Smooth muscle cell of trachea (primary cell): ENCODE results near the gene ZNF222. TPM values are rescaled to one million over a fixed set of nuclear protein-coding genes. Genes with fewer than 3 reads are reported as not detected.

Experiments
- total RNA-seq: library from RNA; depleted of rRNA; stranded (reverse); fragments of >200 nt; gene quantifications from 2 replicates; pipeline ENCODE4 v1.2.1, GENCODE V29; 2014

The ZNF222 gene
- total RNA-seq = 4.8 and 8.1 TPM in 2 replicates

DNA sequence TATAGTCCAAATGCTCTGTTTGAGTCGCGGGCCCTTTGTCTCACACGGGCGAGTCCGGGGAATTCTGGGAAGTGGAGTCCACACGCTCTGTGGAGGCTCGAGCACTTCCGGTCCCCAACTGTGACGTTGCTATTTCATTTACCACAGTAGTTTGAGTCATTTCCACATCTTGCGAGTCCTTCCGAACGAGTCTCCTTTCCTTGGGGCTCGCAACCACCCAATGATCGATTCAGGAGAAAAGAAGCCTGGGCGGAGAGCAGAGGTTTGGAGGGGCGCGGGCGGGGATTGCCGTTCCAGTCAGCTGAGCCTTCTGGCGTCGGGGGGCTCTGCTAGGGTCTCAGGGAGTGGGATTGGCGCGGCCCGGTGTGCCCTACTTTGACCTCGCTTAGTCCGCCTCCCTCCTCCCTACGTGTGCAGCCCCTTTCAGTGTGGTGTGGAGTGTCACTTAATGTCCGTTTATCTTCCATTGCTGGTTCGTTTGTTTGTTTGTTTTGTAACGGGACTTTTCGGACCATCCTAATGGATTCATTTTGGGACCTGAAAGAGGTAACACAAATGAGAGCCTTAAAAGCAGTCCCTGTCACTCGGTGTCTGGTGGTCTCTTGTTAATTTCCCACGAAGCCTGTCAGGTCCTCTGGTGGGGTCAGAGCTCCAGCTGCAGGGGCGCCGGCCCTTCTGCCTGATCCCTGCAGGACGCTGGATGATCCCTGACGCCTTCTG is at the start of gene ZNF222:
Gene ZNF222 (plus strand): TSS at position 163 of the 720 bp plus-strand sequence. CDS start 58 bp downstream, at position 221.

DNA sequence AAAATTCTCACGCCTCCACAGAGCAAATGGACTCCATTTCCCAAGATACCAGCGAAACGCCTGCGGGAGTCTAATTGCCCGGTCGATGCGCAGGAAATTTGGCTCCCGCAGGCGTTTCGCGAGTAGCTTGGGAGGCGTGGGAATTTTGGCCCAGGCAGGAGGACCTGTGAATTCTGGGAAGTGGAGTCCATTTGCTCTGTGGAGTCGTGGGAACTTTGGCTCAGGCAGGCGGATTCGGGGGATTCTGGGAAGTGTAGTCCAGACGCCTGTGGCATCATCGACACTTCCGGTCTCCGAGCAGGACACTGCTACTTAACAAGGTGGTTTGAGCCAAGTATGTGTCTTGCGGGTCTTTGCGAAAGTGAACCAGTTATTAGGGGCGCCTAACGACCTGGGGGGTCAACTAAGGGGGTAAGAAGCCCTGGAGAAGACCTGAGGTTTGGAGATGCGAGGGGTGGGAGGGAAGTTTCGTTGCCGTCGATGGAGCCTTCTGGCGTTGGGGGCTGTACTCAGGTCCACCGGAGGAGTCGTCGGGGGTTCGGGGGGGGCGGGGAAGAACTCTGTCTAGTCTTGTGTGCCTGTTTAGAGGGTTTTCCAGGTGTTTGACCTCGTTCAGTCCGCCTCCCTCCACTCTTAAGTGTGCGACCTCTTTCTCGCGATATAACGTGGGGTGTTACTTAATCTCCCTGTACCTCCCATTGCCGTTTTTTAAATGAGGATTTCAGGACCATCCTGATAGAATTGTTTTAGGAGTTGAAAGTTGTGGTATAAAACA is 41.1 kb upstream of the ZNF222 start, which contains the start of gene ZNF155:
Gene ZNF155 (plus strand): TSS at position 277 of the 775 bp plus-strand sequence. CDS start 4,356 bp downstream, outside the sequence.

DNA sequence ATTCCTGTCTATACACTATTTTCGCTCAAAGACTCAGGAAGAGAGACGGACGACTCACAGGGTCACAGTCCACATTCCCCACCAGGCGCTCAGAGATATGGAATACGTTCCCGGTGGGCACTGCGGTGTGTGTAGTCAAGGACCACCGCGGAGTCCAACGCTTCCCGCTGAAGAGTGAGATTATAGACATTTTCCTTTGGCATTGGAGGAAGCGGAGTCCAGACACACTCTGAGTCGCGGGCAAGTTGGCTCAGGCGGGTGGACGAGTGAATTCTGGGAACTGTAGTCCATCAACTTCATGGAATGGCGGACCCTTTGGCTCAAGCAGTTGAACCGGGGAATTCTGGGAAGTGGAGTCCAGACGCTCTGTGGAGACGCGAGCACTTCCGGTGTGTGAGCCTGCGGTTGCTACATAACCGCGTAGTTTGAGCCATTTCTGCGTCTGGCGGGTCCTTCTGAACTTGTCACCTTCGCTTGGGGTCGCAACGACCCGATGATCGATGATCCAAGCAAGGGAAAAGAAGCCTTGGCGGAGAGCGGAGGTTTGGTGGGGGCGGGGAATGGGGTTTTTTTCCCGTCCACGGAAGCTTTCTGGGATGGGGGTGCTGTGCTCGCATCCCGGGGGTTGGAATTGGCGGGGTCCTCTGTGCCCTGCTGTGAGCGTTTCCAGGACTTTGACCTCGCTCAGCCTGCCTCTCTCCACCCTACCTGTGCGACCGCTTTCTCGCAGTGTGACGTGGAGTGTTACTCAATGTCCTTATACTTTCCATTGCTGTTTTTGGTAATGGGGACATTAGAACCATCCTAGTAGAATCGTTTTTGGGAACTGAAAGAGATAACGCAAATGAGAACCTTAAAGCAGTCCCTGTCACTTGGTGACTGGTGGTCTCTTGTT is 22.4 kb upstream of the ZNF222 start, which contains the start of gene ZNF230:
Gene ZNF230 (plus strand): TSS at position 392 of the 895 bp plus-strand sequence. CDS start 4,122 bp downstream, outside the sequence.

DNA sequence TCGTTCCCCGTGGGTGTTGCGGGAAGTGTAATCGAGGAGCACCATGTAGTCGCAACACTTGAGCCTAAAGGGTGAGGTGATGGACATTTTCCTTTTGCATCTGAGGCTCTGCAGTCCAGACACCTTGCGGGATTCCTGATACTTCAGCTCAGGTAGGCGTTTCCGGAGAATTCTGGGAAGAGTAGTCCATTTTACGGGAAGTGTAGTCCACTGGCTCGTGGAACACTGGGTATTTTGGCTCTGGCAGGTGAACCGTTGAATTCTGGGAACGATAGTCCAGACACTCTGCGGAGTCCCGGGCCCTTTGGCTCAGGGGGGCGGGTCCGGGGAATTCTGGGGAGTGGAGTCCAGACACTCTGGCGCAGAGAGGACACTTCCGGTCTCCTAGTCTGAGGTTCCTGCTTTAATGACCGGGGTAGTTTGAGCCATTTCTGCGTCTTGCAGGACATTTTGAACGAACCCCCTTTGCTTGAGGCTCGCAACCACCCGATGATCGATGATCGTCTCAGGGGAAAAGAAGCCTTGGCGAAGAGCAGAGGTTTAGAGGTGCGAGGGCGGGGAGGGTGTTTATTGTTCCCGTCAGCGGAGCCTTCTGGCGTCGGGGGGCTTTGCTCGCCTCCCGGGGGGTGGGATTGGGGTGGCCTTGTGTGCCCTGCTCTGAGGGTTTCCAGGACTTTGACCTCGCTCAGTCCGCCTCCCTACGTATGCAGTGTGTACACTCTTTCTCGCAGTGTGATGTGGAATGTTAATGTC is 26.6 kb downstream of the ZNF222 start, which contains the start of gene ZNF223:
Gene ZNF223 (plus strand): TSS at position 387 of the 753 bp plus-strand sequence. CDS start 3,141 bp downstream, outside the sequence.

DNA sequence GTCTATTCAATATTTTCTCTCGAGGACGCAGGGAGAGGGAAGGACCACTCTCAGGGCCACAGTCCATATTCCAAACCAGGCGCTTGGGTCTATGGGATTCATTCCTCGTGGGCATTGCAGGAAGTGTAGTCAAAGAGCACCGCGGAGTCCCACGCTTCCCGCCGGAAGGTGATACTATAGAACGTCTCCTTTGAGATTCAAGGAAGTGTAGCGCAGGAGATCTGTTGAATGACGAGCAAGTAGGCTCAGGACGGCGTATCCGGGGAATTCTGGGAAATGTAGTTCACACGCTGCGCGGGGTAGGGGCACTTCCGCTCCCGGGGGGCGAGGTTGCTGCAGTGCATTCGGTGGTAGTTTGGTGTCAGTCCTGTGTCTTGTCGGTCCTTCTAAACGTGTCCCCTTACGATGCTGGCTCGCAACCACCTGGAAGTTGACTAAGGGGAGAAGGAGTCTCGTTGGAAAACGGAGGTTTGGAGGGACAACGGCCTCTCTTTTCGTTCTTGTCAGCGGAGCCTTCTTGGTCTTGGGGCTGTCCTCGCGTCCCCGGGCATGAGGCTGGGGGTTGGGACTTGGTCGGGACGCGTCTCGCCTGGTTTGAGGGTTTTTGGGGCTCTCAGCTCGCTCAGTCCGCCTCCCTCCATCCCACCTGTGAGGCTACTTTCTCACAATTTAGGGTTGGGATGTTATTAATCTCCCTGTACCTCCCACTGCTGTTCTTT is 46.8 kb downstream of the ZNF222 start, which contains the start of gene ZNF284:
Gene ZNF284 (plus strand): TSS at position 336 of the 719 bp plus-strand sequence. CDS start 4,231 bp downstream, outside the sequence.

Other genes starting within 250 kb of the ZNF222 start
- 1.0 and 2.6 TPM in 2 replicates for gene KCNN4, start 244.4 kb upstream of the ZNF222 start, total RNA-seq
- 1.7 TPM in 1 of 2 replicates, not detected in the other for gene LYPD5, start 222.9 kb upstream of the ZNF222 start, total RNA-seq
- gene ZNF283, start 198.1 kb upstream of the ZNF222 start, total RNA-seq = 12.6 and 16.6 TPM in 2 replicates
- 4.5 and 6.1 TPM in 2 replicates for gene ZNF404, start 141.4 kb upstream of the ZNF222 start, total RNA-seq
- gene ZNF45, start 90.1 kb upstream of the ZNF222 start, total RNA-seq = 18.8 and 22.7 TPM in 2 replicates
- 12.9 and 20.5 TPM in 2 replicates for gene ZNF221, start 74.2 kb upstream of the ZNF222 start, total RNA-seq
- gene ZNF155, start 41.2 kb upstream of the ZNF222 start, total RNA-seq = 8.6 and 10.9 TPM in 2 replicates
- 3.8 and 4.8 TPM in 2 replicates for gene ZNF230, start 22.4 kb upstream of the ZNF222 start, total RNA-seq
- gene ZNF223, start 26.7 kb downstream of the ZNF222 start, total RNA-seq = 6.3 and 9.3 TPM in 2 replicates
- gene ZNF284, start 46.8 kb downstream of the ZNF222 start, total RNA-seq = 3.3 and 3.8 TPM in 2 replicates
- gene ZNF224, start 69.0 kb downstream of the ZNF222 start, total RNA-seq = 27.8 and 30.1 TPM in 2 replicates
- 6.1 and 9.3 TPM in 2 replicates for gene ZNF225, start 88.0 kb downstream of the ZNF222 start, total RNA-seq
- 10.8 and 12.2 TPM in 2 replicates for gene ZNF234, start 116.2 kb downstream of the ZNF222 start, total RNA-seq
- 17.9 and 21.8 TPM in 2 replicates for gene ZNF226, start 139.7 kb downstream of the ZNF222 start, total RNA-seq
- gene ZNF227, start 187.2 kb downstream of the ZNF222 start, total RNA-seq = 32.3 and 34.8 TPM in 2 replicates
- 1.9 and 2.6 TPM in 2 replicates for gene ZNF233, start 234.5 kb downstream of the ZNF222 start, total RNA-seq